Activated CD8-positive, alpha-beta T cell treated with anti-CD3 and anti-CD28 coated beads for 36 hours (primary cell): ENCODE results near the gene ANTKMT. TPM values are rescaled to one million over a fixed set of nuclear protein-coding genes. Genes with fewer than 3 reads are reported as not detected.

Source experiments
- ATAC-seq: fragments of 200-7000 bp; cut with Tn5 transposase; one replicate; pipeline ENCODE4 v1.10.0; 2021; ENCODE audit warnings: mild to moderate bottlenecking, moderate library complexity
- CTCF ChIA-PET: fragments of 350-600 bp; sonication (Branson Sonifier 250); formaldehyde crosslinking; loops from one replicate; lab custom pipeline; 2021; ENCODE audit warnings: antibody characterized with exemption; lab: Charles Lee
- POLR2A ChIA-PET: fragments of 350-600 bp; sonication (Branson Sonifier 250); formaldehyde crosslinking; loops from one replicate; lab custom pipeline; 2021; ENCODE audit warnings: antibody characterized with exemption; lab: Charles Lee
- DNase-seq: peaks from one replicate; pipeline ENCODE4 v3.0.0-alpha.2; 2020
- H3K27ac Mint-ChIP-seq: one replicate; pipeline ENCODE4 v1.8.0; 2021; ENCODE audit warnings: mild to moderate bottlenecking, mixed read lengths
- H3K27me3 Mint-ChIP-seq: one replicate; pipeline ENCODE4 v1.8.0; 2021; ENCODE audit warnings: mixed read lengths
- H3K36me3 Mint-ChIP-seq: one replicate; pipeline ENCODE4 v1.8.0; 2021; ENCODE audit warnings: low read depth, mixed read lengths
- H3K4me1 Mint-ChIP-seq: one replicate; pipeline ENCODE4 v1.8.0; 2021; ENCODE audit warnings: low read depth, mixed read lengths
- H3K4me3 Mint-ChIP-seq: one replicate; pipeline ENCODE4 v1.8.0; 2021; ENCODE audit warnings: mild to moderate bottlenecking, moderate library complexity, mixed read lengths
- H3K9me3 Mint-ChIP-seq: one replicate; pipeline ENCODE4 v1.8.0; 2021; ENCODE audit warnings: mixed read lengths
- CTCF ChIP-seq: fragments of 200-600 bp; IDR thresholded peaks from one replicate; pipeline ENCODE4 v1.8.0; 2022; ENCODE audit warnings: antibody characterized with exemption, mild to moderate bottlenecking
- intact Hi-C: fragments of 100-400 bp; cut with micrococcal nuclease; formaldehyde crosslinking; loops from one replicate; pipeline ENCODE4 v1.10.0; 2022
- total RNA-seq, 2 experiments: library from RNA; stranded (reverse); gene quantifications; one replicate each; pipeline ENCODE4 v1.2.3, GENCODE V29; 2021

The ANTKMT gene
- total RNA-seq, 2 experiments from 2014 or later, result 34.3 to 38.4 TPM

DNA sequence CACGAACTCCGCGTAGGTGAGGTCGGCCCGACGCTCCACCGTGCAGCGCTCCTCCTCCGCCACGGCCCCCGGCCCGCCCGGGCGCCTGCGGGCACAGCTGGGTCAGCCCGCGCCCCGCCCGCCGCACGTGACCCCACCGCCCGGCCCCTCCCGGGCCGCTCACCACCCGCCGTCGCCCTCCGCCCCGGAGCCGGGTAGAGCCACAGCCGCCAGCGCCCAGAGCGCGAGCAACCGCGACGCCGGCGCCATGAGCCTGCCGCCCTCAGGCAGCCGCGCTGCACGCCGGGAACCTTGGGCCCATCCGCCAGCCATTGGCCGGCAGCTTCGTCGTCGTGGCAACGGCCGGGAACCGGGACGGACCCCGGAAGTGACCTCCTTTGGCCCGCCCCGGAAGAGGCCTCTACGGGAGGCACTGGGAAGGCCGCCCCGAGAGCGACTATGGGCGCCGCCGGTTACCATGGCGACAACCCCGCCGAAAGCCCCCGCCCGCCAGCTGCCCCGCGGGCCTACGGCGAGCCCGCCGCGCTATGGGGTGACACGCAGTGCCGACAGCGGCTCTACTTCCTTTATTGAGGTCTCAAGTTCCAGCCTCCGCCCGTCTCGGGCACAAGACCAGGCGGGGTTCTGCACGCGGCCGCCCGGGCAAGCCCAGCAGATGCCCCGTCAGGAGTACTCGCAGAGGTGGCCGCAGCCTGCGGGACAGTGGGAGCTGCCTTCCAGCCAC, 36.7 kb upstream of the ANTKMT start, which contains the start of gene JMJD8:
Gene JMJD8 (minus strand): TSS at position 264 of the 724 bp plus-strand sequence. CDS start 15 bp downstream, at position 249.
- H3K27me3 Mint-ChIP-seq, result no peaks in the 10 kb centered on the region
- no peak for TF ChIP-seq CTCF
- DNase-seq (peak; percentile 98), ATAC-seq (peak; percentile 73)
- no peaks in the 10 kb centered on the region for H3K9me3 Mint-ChIP-seq
- POLR2A ChIA-PET, result interaction anchor here (0.6 to 1.7 kb wide), 10 partner anchors 9 to 158 kb away, joined by 3 to 8 read pairs (median 3); partner anchors contain the start of genes METTL26, RHBDL1 and WDR90
- intact Hi-C loops, result no loop called here
- peaks cover 52% of the 10 kb centered on the region for H3K4me1 Mint-ChIP-seq
- H3K36me3 Mint-ChIP-seq, result peaks cover 26% of the 10 kb centered on the region
- peak within 1 kb of the TSS; percentile 83 for H3K4me3 Mint-ChIP-seq
- CTCF ChIA-PET, result interaction anchor here (1.0 kb wide), 1 partner anchor 32 kb away, joined by 3 read pairs; no protein-coding TSS in a partner anchor
- H3K27ac Mint-ChIP-seq, result peak within 1 kb of the TSS; percentile 68

DNA sequence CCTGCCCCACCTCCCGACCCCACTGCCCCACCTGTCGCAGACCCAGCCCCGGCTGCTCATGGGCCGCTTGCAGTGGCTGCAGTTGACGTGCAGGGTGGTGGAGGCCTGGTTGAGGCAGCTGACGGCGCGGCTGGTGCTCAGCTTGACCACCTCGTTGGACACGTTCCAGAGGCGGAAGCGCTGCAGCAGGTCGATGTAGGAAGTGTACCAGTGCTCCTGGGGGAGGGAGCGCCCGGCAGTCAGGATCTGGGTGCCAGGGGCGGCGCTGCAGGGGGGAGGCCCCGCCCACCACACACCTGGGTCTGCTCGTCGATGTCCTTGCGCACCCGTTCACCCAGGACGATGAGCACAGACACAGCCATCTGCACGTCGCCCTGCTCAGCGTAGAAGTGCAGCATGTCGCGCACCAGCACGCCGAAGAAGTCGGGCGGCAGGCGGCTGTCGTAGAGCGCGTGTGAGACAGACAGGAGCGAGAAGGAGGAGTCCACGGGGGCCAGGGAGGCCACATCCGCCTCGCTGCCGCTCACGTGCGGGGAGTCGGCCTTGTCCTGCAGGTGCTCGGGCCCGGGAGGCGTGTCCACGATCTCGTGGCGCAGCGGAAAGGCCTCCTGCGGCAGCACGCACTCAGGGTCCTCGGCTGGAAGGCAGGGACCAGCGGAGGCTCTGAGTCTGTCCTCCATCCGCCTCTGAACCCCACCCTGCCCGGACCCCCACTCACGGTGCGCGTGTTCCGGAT, 35.8 kb upstream of the ANTKMT start:
- no peaks in the 10 kb centered on the region for H3K27me3 Mint-ChIP-seq
- ChIA-PET CTCF (interaction anchor here (1.2 kb wide), 1 partner anchor 10 kb away, joined by 3 read pairs; no protein-coding TSS in a partner anchor), POLR2A (interaction anchor here (0.8 to 1.3 kb wide), 5 partner anchors 8 to 51 kb away, joined by 3 to 5 read pairs (median 4); partner anchors contain the start of gene METTL26)

GRCh38 chr16:685967-686366, 35.0 kb upstream of the ANTKMT start:
- Mint-ChIP-seq H3K36me3 (peaks cover 26% of the 10 kb centered on the region), H3K4me3 (no peak overlapping the region), H3K4me1 (peaks cover 56% of the 10 kb centered on the region), H3K9me3 (no peaks in the 10 kb centered on the region), H3K27me3 (no peaks in the 10 kb centered on the region), H3K27ac (no peak overlapping the region)
- ChIA-PET CTCF (interaction anchor here (0.5 to 1.2 kb wide), 3 partner anchors 9 to 55 kb away, joined by 3 read pairs; partner anchors contain the start of genes CIAO3 and RHBDL1), POLR2A (interaction anchor here (1.3 kb wide), 1 partner anchor 38 kb away, joined by 3 read pairs; no protein-coding TSS in a partner anchor)
- ATAC-seq, result no peak
- DNase-seq, result no peak
- peak; percentile 40 for TF ChIP-seq CTCF
- intact Hi-C loops, result no loop called here

More for the DNA sequence above, 35.8 kb upstream of the ANTKMT start:
- TF ChIP-seq CTCF, result no peak
- Mint-ChIP-seq H3K27ac (no peak overlapping the region), H3K9me3 (no peaks in the 10 kb centered on the region), H3K4me3 (no peak overlapping the region), H3K36me3 (peaks cover 26% of the 10 kb centered on the region), H3K4me1 (peaks cover 55% of the 10 kb centered on the region)
- DNase-seq (no peak), ATAC-seq (no peak)
- intact Hi-C loops, result no loop called here

- POLR2A ChIA-PET, result interaction anchor here (1.1 to 1.3 kb wide), 2 partner anchors 20 to 39 kb away, joined by 3 read pairs; no protein-coding TSS in a partner anchor
- H3K4me3 Mint-ChIP-seq, result no peak overlapping the region
Observed at GRCh38 chr16:686459-687260, 34.3 kb upstream of the ANTKMT start.

More at GRCh38 chr16:686459-687260, 34.3 kb upstream of the ANTKMT start:
- Mint-ChIP-seq H3K27ac (no peak overlapping the region), H3K27me3 (no peaks in the 10 kb centered on the region), H3K9me3 (no peaks in the 10 kb centered on the region), H3K36me3 (peaks cover 21% of the 10 kb centered on the region), H3K4me1 (peaks cover 52% of the 10 kb centered on the region)
- intact Hi-C loops, result no loop called here
- ATAC-seq, result no peak
- no peak for DNase-seq
- CTCF ChIA-PET, result interaction anchor here (0.5 to 1.2 kb wide), 3 partner anchors 9 to 54 kb away, joined by 3 read pairs; partner anchors contain the start of genes CIAO3 and RHBDL1
- no peak for TF ChIP-seq CTCF
